CD8-positive, alpha-beta memory T cell (primary cell): ENCODE results near the gene DUSP23. TPM values are rescaled to one million over a fixed set of nuclear protein-coding genes. Genes with fewer than 3 reads are reported as not detected.

Source experiments
- CTCF ChIA-PET: fragments of 350-600 bp; sonication (Branson Sonifier 250); formaldehyde crosslinking; loops from one replicate; lab custom pipeline; 2021; ENCODE audit warnings: antibody characterized with exemption; lab: Charles Lee
- POLR2A ChIA-PET: fragments of 350-600 bp; sonication (Branson Sonifier 250); formaldehyde crosslinking; loops from one replicate; lab custom pipeline; 2021; ENCODE audit warnings: antibody characterized with exemption; lab: Charles Lee
- DNase-seq, 5 donors: peaks; one replicate each; pipeline versions ENCODE4 v3.0.0 to v3.0.0-alpha.2; 2020 to 2022; ENCODE audit warnings: mixed read lengths in 1 of 5
- H3K27ac ChIP-seq: one replicate; pipeline ENCODE4 v1.7.0; 2013; ENCODE audit warnings: low read depth, mild to moderate bottlenecking, low read length, moderate library complexity
- H3K27me3 ChIP-seq: 2 replicates; pipeline ENCODE4 v1.7.0; 2013; ENCODE audit warnings: low read length, mild to moderate bottlenecking; ENCODE audit not compliant: insufficient read depth, poor library complexity, severe bottlenecking
- H3K36me3 ChIP-seq: 2 replicates; pipeline ENCODE4 v1.7.0; 2013; ENCODE audit warnings: mild to moderate bottlenecking, low read length, moderate library complexity; ENCODE audit not compliant: insufficient read depth
- H3K4me1 ChIP-seq: 2 replicates; pipeline ENCODE4 v1.7.0; 2013; ENCODE audit warnings: mild to moderate bottlenecking, low read length, moderate library complexity; ENCODE audit not compliant: insufficient read depth
- H3K4me3 ChIP-seq: 2 replicates; pipeline ENCODE4 v1.7.0; 2013; ENCODE audit warnings: mild to moderate bottlenecking, low read length
- H3K9me3 ChIP-seq: 2 replicates; pipeline ENCODE4 v1.7.0; 2013; ENCODE audit warnings: mild to moderate bottlenecking, low read length
- H3K27ac Mint-ChIP-seq, 8 donors: one replicate each; pipeline ENCODE4 v1.8.0; 2020 to 2021; ENCODE audit warnings: mixed read lengths in 8 of 8, mild to moderate bottlenecking in 6 of 8, inconsistent platforms in 3 of 8, moderate library complexity in 3 of 8
- H3K27me3 Mint-ChIP-seq, 2 donors: one replicate each; pipeline ENCODE4 v1.8.0; 2020 to 2021; ENCODE audit warnings: mixed read lengths in 2 of 2, mild to moderate bottlenecking in 1 of 2, moderate library complexity in 1 of 2
- H3K36me3 Mint-ChIP-seq, 3 donors: one replicate each; pipeline ENCODE4 v1.8.0; 2020 to 2021; ENCODE audit warnings: mixed read lengths in 3 of 3, inconsistent platforms in 1 of 3, mild to moderate bottlenecking in 1 of 3
- H3K4me1 Mint-ChIP-seq, 3 donors: one replicate each; pipeline ENCODE4 v1.8.0; 2020 to 2021; ENCODE audit warnings: mixed read lengths in 3 of 3, inconsistent platforms in 1 of 3, mild to moderate bottlenecking in 1 of 3
- H3K4me3 Mint-ChIP-seq, 7 donors: one replicate each; pipeline ENCODE4 v1.8.0; 2020 to 2021; ENCODE audit warnings: mixed read lengths in 7 of 7, mild to moderate bottlenecking in 6 of 7, moderate library complexity in 4 of 7, inconsistent platforms in 2 of 7
- H3K9me3 Mint-ChIP-seq, 5 donors: one replicate each; pipeline ENCODE4 v1.8.0; 2020 to 2022; ENCODE audit warnings: mixed read lengths in 5 of 5, mild to moderate bottlenecking in 3 of 5, moderate library complexity in 2 of 5, inconsistent platforms in 1 of 5
- polyA plus RNA-seq: library from polyadenylated mRNA; unstranded; fragments of 300-500 nt; fragmentation: Illumina TruSeq; gene quantifications from one replicate; pipeline ENCODE4 v1.2.3, GENCODE V29; 2021
- total RNA-seq, 2 experiments: library from RNA; stranded (reverse); gene quantifications; one replicate each; pipeline ENCODE4 v1.2.3, GENCODE V29; 2021

DUSP23 gene
- total and polyA plus RNA-seq, 3 experiments from 2014 or later: 35.5 to 65.8 (median 38.1) TPM

GRCh38 chr1:159825564-159825963 lies 44.8 kb downstream of the DUSP23 start:
- Histone ChIP-seq H3K4me1 (peaks cover 57% of the 10 kb centered on the region), H3K36me3 (no peaks in the 10 kb centered on the region), H3K4me3 (peak overlapping the region; percentile 18), H3K27me3 (no peaks in the 10 kb centered on the region), H3K27ac (no peak overlapping the region), H3K9me3 (peaks cover 8% of the 10 kb centered on the region)
- no peak for DNase-seq
- Mint-ChIP-seq H3K27me3 (peaks cover 0 to 6% of the 10 kb centered on the region in 2 donors), H3K27ac (peak overlapping the region in 5 of 8 donors; percentile 5 to 90 (median 83)), H3K9me3 (peaks cover 12 to 39% (median 27%) of the 10 kb centered on the region in 5 donors), H3K4me3 (peak overlapping the region; percentile 57 to 90 (median 80)), H3K36me3 (peaks cover 5 to 19% (median 6%) of the 10 kb centered on the region in 3 donors), H3K4me1 (peaks cover 82 to 93% (median 89%) of the 10 kb centered on the region in 3 donors)
- ChIA-PET CTCF (interaction anchor here (1.0 to 1.6 kb wide), 4 partner anchors 13 to 67 kb away, joined by 3 to 4 read pairs (median 3); partner anchors contain the start of gene DUSP23), POLR2A (interaction anchor here (0.9 to 1.1 kb wide), 2 partner anchors 8 to 100 kb away, joined by 3 read pairs; partner anchors contain the start of gene TAGLN2)

- Mint-ChIP-seq H3K4me1 (peaks cover 82 to 90% (median 83%) of the 10 kb centered on the region in 3 donors), H3K9me3 (peaks cover 12 to 39% (median 27%) of the 10 kb centered on the region in 5 donors), H3K4me3 (peak within 1 kb of the TSS; percentile 57 to 90 (median 80)), H3K27ac (peak within 1 kb of the TSS; percentile 55 to 97 (median 88)), H3K36me3 (peaks cover 5 to 19% (median 6%) of the 10 kb centered on the region in 3 donors), H3K27me3 (peaks cover 0 to 6% of the 10 kb centered on the region in 2 donors)
- peak within 1 kb of the TSS; percentile 39 for H3K27ac ChIP-seq
- ChIA-PET CTCF (interaction anchor here (0.9 to 2.4 kb wide), 8 partner anchors 8 to 67 kb away, joined by 3 to 13 read pairs (median 6); partner anchors contain the start of gene DUSP23), POLR2A (interaction anchor here (1.0 to 1.3 kb wide), 2 partner anchors 26 to 97 kb away, joined by 4 read pairs; no protein-coding TSS in a partner anchor)
- H3K9me3 ChIP-seq: peaks cover 8% of the 10 kb centered on the region
- no peaks in the 10 kb centered on the region for H3K36me3 ChIP-seq
- peaks cover 57% of the 10 kb centered on the region for H3K4me1 ChIP-seq
- peak within 1 kb of the TSS; percentile 38 for H3K4me3 ChIP-seq
- DNase-seq: peak; percentile 33 to 82 (median 51)
- H3K27me3 ChIP-seq: no peaks in the 10 kb centered on the region
Observed at GRCh38 chr1:159826441-159827101, 45.8 kb downstream of the DUSP23 start, which contains the start of gene SLAMF8. SLAMF8 (plus strand) TSS chr1:159826873; CDS start chr1:159826899, 26 bp downstream.

GRCh38 chr1:159827102-159827490 lies 46.3 kb downstream of the DUSP23 start:
- peaks cover 0 to 6% of the 10 kb centered on the region in 2 donors for H3K27me3 Mint-ChIP-seq
- peaks cover 78 to 87% (median 84%) of the 10 kb centered on the region in 3 donors for H3K4me1 Mint-ChIP-seq
- ChIA-PET CTCF (interaction anchor here (0.9 to 2.4 kb wide), 7 partner anchors 8 to 67 kb away, joined by 3 to 13 read pairs (median 6); partner anchors contain the start of gene DUSP23), POLR2A (interaction anchor here (1.0 to 1.3 kb wide), 3 partner anchors 27 to 96 kb away, joined by 4 to 6 read pairs (median 4); no protein-coding TSS in a partner anchor)
- peak overlapping the region; percentile 57 to 90 (median 80) for H3K4me3 Mint-ChIP-seq
- H3K36me3 ChIP-seq: no peaks in the 10 kb centered on the region
- no peak for DNase-seq
- peaks cover 57% of the 10 kb centered on the region for H3K4me1 ChIP-seq
- no peaks in the 10 kb centered on the region for H3K27me3 ChIP-seq
- H3K27ac ChIP-seq: peak overlapping the region; percentile 39
- H3K36me3 Mint-ChIP-seq: peaks cover 5 to 19% (median 6%) of the 10 kb centered on the region in 3 donors
- peaks cover 8% of the 10 kb centered on the region for H3K9me3 ChIP-seq
- peak overlapping the region; percentile 38 for H3K4me3 ChIP-seq
- peak overlapping the region; percentile 55 to 97 (median 88) for H3K27ac Mint-ChIP-seq
- H3K9me3 Mint-ChIP-seq: peaks cover 12 to 39% (median 27%) of the 10 kb centered on the region in 5 donors

GRCh38 chr1:159827549-159827948 lies 46.8 kb downstream of the DUSP23 start:
- CTCF ChIA-PET: interaction anchor here (0.9 to 2.4 kb wide), 8 partner anchors 9 to 66 kb away, joined by 3 to 13 read pairs (median 6); partner anchors contain the start of gene DUSP23

GRCh38 chr1:159828176-159828575 lies 47.4 kb downstream of the DUSP23 start:
- H3K4me3 ChIP-seq: peak overlapping the region; percentile 38
- Mint-ChIP-seq H3K36me3 (peaks cover 5 to 19% (median 6%) of the 10 kb centered on the region in 3 donors), H3K4me3 (peak overlapping the region; percentile 43 to 90 (median 80)), H3K4me1 (peaks cover 68 to 78% (median 76%) of the 10 kb centered on the region in 3 donors), H3K9me3 (peaks cover 12 to 39% (median 27%) of the 10 kb centered on the region in 5 donors), H3K27ac (peak overlapping the region in 3 of 8 donors; percentile 18 to 83 (median 40)), H3K27me3 (peaks cover 0 to 6% of the 10 kb centered on the region in 2 donors)
- H3K27ac ChIP-seq: no peak overlapping the region
- DNase-seq: no peak
- no peaks in the 10 kb centered on the region for H3K36me3 ChIP-seq
- H3K9me3 ChIP-seq: peaks cover 8% of the 10 kb centered on the region
- POLR2A ChIA-PET: interaction anchor here (0.7 to 1.1 kb wide), 2 partner anchors 26 to 28 kb away, joined by 5 to 6 read pairs; no protein-coding TSS in a partner anchor
- CTCF ChIA-PET: interaction anchor here (0.9 to 2.4 kb wide), 6 partner anchors 22 to 118 kb away, joined by 3 to 8 read pairs (median 5); partner anchors contain the start of gene DUSP23
- H3K27me3 ChIP-seq: no peaks in the 10 kb centered on the region
- peaks cover 57% of the 10 kb centered on the region for H3K4me1 ChIP-seq

More at GRCh38 chr1:159827549-159827948, 46.8 kb downstream of the DUSP23 start:
- Mint-ChIP-seq H3K27ac (peak overlapping the region; percentile 55 to 97 (median 88)), H3K4me1 (peaks cover 74 to 82% (median 80%) of the 10 kb centered on the region in 3 donors), H3K36me3 (peaks cover 5 to 19% (median 6%) of the 10 kb centered on the region in 3 donors), H3K9me3 (peaks cover 12 to 39% (median 27%) of the 10 kb centered on the region in 5 donors), H3K4me3 (peak overlapping the region; percentile 57 to 90 (median 80)), H3K27me3 (peaks cover 0 to 6% of the 10 kb centered on the region in 2 donors)
- no peaks in the 10 kb centered on the region for H3K36me3 ChIP-seq
- H3K4me3 ChIP-seq: peak overlapping the region; percentile 38
- H3K27ac ChIP-seq: peak overlapping the region; percentile 39
- peaks cover 57% of the 10 kb centered on the region for H3K4me1 ChIP-seq
- no peaks in the 10 kb centered on the region for H3K27me3 ChIP-seq
- POLR2A ChIA-PET: interaction anchor here (0.7 to 1.3 kb wide), 3 partner anchors 26 to 96 kb away, joined by 4 to 6 read pairs (median 5); no protein-coding TSS in a partner anchor
- peaks cover 8% of the 10 kb centered on the region for H3K9me3 ChIP-seq
- DNase-seq: peak in 1 of 5 donors; percentile 73

- Mint-ChIP-seq H3K27me3 (peaks cover 0 to 6% of the 10 kb centered on the region in 2 donors), H3K4me1 (peaks cover 64 to 73% (median 70%) of the 10 kb centered on the region in 3 donors), H3K36me3 (peaks cover 7 to 25% (median 7%) of the 10 kb centered on the region in 3 donors), H3K9me3 (peaks cover 12 to 39% (median 27%) of the 10 kb centered on the region in 5 donors), H3K4me3 (peak overlapping the region; percentile 56 to 81 (median 74)), H3K27ac (peak overlapping the region in 2 of 8 donors; percentile 43 to 75)
- no peak for DNase-seq
- no peaks in the 10 kb centered on the region for H3K36me3 ChIP-seq
- ChIA-PET POLR2A (no interaction called here), CTCF (interaction anchor here (0.9 to 2.4 kb wide), 4 partner anchors 29 to 117 kb away, joined by 3 to 6 read pairs (median 5); partner anchors contain the start of gene DUSP23)
- H3K9me3 ChIP-seq: peaks cover 8% of the 10 kb centered on the region
- H3K4me1 ChIP-seq: peaks cover 53% of the 10 kb centered on the region
- no peaks in the 10 kb centered on the region for H3K27me3 ChIP-seq
- H3K27ac ChIP-seq: no peak overlapping the region
- H3K4me3 ChIP-seq: peak overlapping the region; percentile 38
Observed at GRCh38 chr1:159828581-159829272, 48.0 kb downstream of the DUSP23 start.

- ChIA-PET POLR2A (no interaction called here), CTCF (interaction anchor here (1.4 to 1.6 kb wide), 3 partner anchors 8 to 117 kb away, joined by 3 to 5 read pairs (median 5); no protein-coding TSS in a partner anchor)
- H3K27me3 ChIP-seq: no peaks in the 10 kb centered on the region
- peaks cover 48% of the 10 kb centered on the region for H3K4me1 ChIP-seq
- DNase-seq: no peak
- Mint-ChIP-seq H3K27me3 (peaks cover 0 to 6% of the 10 kb centered on the region in 2 donors), H3K4me1 (peaks cover 59 to 67% (median 65%) of the 10 kb centered on the region in 3 donors), H3K27ac (peak overlapping the region in 3 of 8 donors; percentile 41 to 75 (median 43)), H3K4me3 (peak overlapping the region in 6 of 7 donors; percentile 10 to 77 (median 44)), H3K36me3 (peaks cover 7 to 27% (median 9%) of the 10 kb centered on the region in 3 donors), H3K9me3 (peaks cover 12 to 39% (median 27%) of the 10 kb centered on the region in 5 donors)
- peaks cover 8% of the 10 kb centered on the region for H3K9me3 ChIP-seq
- H3K36me3 ChIP-seq: no peaks in the 10 kb centered on the region
- H3K4me3 ChIP-seq: no peak overlapping the region
- H3K27ac ChIP-seq: no peak overlapping the region
Observed at GRCh38 chr1:159829273-159829634, 48.5 kb downstream of the DUSP23 start.
